Measurements from ENCODE around the gene VPS35L.

- TF ChIP-seq GATA3 (IDR thresholded peaks at IDR 0.05; ENCODE audit: low read depth, low read length) (no peak), GATA2 (IDR thresholded peaks at IDR 0.05; ENCODE audit: low read depth, low read length) (no peak)
Measured at GRCh38 chr16:19540241-19540970, 15.1 kb upstream of the VPS35L start.

All from SH-SY5Y (cell line).